OCI-LY1 (cell line): ENCODE measurements around the gene LRRC1.

Experiments
- H2AFZ ChIP-seq: fragments of 200-600 bp; sonication (generic), shearing (Covaris generic); 2 replicates; pipeline ENCODE4 v1.6.0; 2014; ENCODE audit warnings: antibody characterized with exemption, mild to moderate bottlenecking, low read length
- H3F3A ChIP-seq: fragments of 200-600 bp; sonication (generic), shearing (Covaris generic); 2 replicates; pipeline ENCODE4 v1.6.0; 2014; ENCODE audit warnings: mild to moderate bottlenecking, antibody characterized with exemption, low read length, moderate library complexity; ENCODE audit not compliant: insufficient read depth
- H3K27ac ChIP-seq: fragments of 200-600 bp; sonication (generic); 2 replicates; pipeline ENCODE4 v1.5.1; 2014; ENCODE audit warnings: low read length, mixed run types, mild to moderate bottlenecking, low read depth; ENCODE audit not compliant: poor library complexity, severe bottlenecking
- H3K27me3 ChIP-seq: fragments of 200-600 bp; sonication (generic); 2 replicates; pipeline ENCODE4 v1.6.0; 2014; ENCODE audit warnings: antibody characterized with exemption, mild to moderate bottlenecking, low read length, moderate library complexity; ENCODE audit not compliant: insufficient read depth
- H3K36me3 ChIP-seq: fragments of 200-600 bp; sonication (generic); 2 replicates; pipeline ENCODE4 v1.6.1; 2014; ENCODE audit warnings: mild to moderate bottlenecking, antibody characterized with exemption, low read length, moderate library complexity, mixed read lengths; ENCODE audit not compliant: insufficient read depth
- H3K4me1 ChIP-seq: fragments of 200-600 bp; sonication (generic); 2 replicates; pipeline ENCODE4 v1.5.1; 2014; ENCODE audit warnings: mild to moderate bottlenecking, low read length, moderate library complexity; ENCODE audit not compliant: insufficient read depth, severe bottlenecking
- H3K4me2 ChIP-seq: fragments of 200-600 bp; sonication (generic), shearing (Covaris generic); 2 replicates; pipeline ENCODE4 v1.6.1; 2014; ENCODE audit warnings: low read length
- H3K4me3 ChIP-seq: fragments of 200-600 bp; sonication (generic); 2 replicates; pipeline ENCODE4 v1.5.1; 2014; ENCODE audit warnings: low read length, low read depth, mild to moderate bottlenecking, mixed read lengths; ENCODE audit not compliant: poor library complexity, severe bottlenecking
- H3K79me2 ChIP-seq: fragments of 200-600 bp; shearing (Covaris generic); 2 replicates; pipeline ENCODE4 v1.6.1; 2016; ENCODE audit warnings: mixed run types, low read length, mixed read lengths; ENCODE audit not compliant: insufficient read depth
- H3K9ac ChIP-seq: fragments of 200-600 bp; sonication (generic), shearing (Covaris generic); 2 replicates; pipeline ENCODE4 v1.6.1; 2014; ENCODE audit warnings: mild to moderate bottlenecking, low read length, mixed read lengths
- H3K9me2 ChIP-seq: fragments of 200-600 bp; sonication (generic), shearing (Covaris generic); 2 replicates; pipeline ENCODE4 v1.6.1; 2014; ENCODE audit warnings: low read depth, mild to moderate bottlenecking, low read length, mixed read lengths
- H3K9me3 ChIP-seq: fragments of 200-600 bp; shearing (Covaris generic); 2 replicates; pipeline ENCODE4 v1.6.1; 2014; ENCODE audit warnings: low read length, mixed read lengths
- H4K20me1 ChIP-seq: fragments of 200-600 bp; sonication (generic), shearing (Covaris generic); 2 replicates; pipeline ENCODE4 v1.6.0; 2016; ENCODE audit warnings: mild to moderate bottlenecking, low read length; ENCODE audit not compliant: insufficient read depth
- CTCF ChIP-seq: fragments of 200-600 bp; sonication (generic), shearing (Covaris generic); IDR thresholded peaks from 2 replicates; pipeline ENCODE4 v1.5.1; 2017; ENCODE audit warnings: mild to moderate bottlenecking, antibody characterized with exemption, low read length, moderate library complexity, mixed read lengths
- EZH2 ChIP-seq: fragments of 200-600 bp; sonication (generic), shearing (Covaris generic); IDR thresholded peaks from 2 replicates; pipeline ENCODE4 v1.8.0; 2017; ENCODE audit warnings: borderline replicate concordance, mixed run types, mild to moderate bottlenecking, antibody characterized with exemption, low read length, moderate library complexity, mixed read lengths

Gene LRRC1

GRCh38 chr6:53825532-53826321, 30.9 kb downstream of the LRRC1 start:
- H3K4me3 ChIP-seq = no peak overlapping the region
- no peaks in the 10 kb centered on the region for H3K79me2 ChIP-seq
- H3K27ac ChIP-seq = no peak overlapping the region
- H3K36me3 ChIP-seq = no peaks in the 10 kb centered on the region
- H3K4me2 ChIP-seq = no peak overlapping the region
- H3K9me3 ChIP-seq = no peaks in the 10 kb centered on the region
- no peaks in the 10 kb centered on the region for H3F3A ChIP-seq
- TF ChIP-seq CTCF (no peak), EZH2 (no peak)
- no peak overlapping the region for H3K9ac ChIP-seq
- no peak overlapping the region for H2AFZ ChIP-seq
- H4K20me1 ChIP-seq = no peaks in the 10 kb centered on the region
- H3K9me2 ChIP-seq = no peaks in the 10 kb centered on the region
- H3K27me3 ChIP-seq = no peaks in the 10 kb centered on the region
- H3K4me1 ChIP-seq = no peaks in the 10 kb centered on the region

GRCh38 chr6:53827531-53827930, 32.7 kb downstream of the LRRC1 start:
- no peaks in the 10 kb centered on the region for H3K27me3 ChIP-seq
- no peaks in the 10 kb centered on the region for H3K9me2 ChIP-seq
- no peak for TF ChIP-seq EZH2
- no peak for TF ChIP-seq CTCF
- H3K4me3 ChIP-seq = no peak overlapping the region
- no peak overlapping the region for H3K4me2 ChIP-seq
- H3K27ac ChIP-seq = no peak overlapping the region
- H3K79me2 ChIP-seq = no peaks in the 10 kb centered on the region
- H3K36me3 ChIP-seq = no peaks in the 10 kb centered on the region
- H4K20me1 ChIP-seq = no peaks in the 10 kb centered on the region
- no peak overlapping the region for H3K9ac ChIP-seq
- no peaks in the 10 kb centered on the region for H3K9me3 ChIP-seq
- H3K4me1 ChIP-seq = no peaks in the 10 kb centered on the region
- no peaks in the 10 kb centered on the region for H3F3A ChIP-seq
- H2AFZ ChIP-seq = no peak overlapping the region

- H2AFZ ChIP-seq = no peak overlapping the region
- H3K9me3 ChIP-seq = no peaks in the 10 kb centered on the region
- H3K79me2 ChIP-seq = no peaks in the 10 kb centered on the region
- no peak overlapping the region for H3K4me2 ChIP-seq
- TF ChIP-seq EZH2 (no peak), CTCF (no peak)
- no peak overlapping the region for H3K4me3 ChIP-seq
- H3K4me1 ChIP-seq = no peaks in the 10 kb centered on the region
- no peaks in the 10 kb centered on the region for H3K27me3 ChIP-seq
- no peaks in the 10 kb centered on the region for H4K20me1 ChIP-seq
- H3K9ac ChIP-seq = no peak overlapping the region
- H3K9me2 ChIP-seq = no peaks in the 10 kb centered on the region
- H3K27ac ChIP-seq = no peak overlapping the region
- H3K36me3 ChIP-seq = no peaks in the 10 kb centered on the region
- H3F3A ChIP-seq = no peaks in the 10 kb centered on the region
Observed at GRCh38 chr6:53828215-53828614, 33.4 kb downstream of the LRRC1 start.
